Thymus (tissue), 11 donors: ENCODE results near the gene TFEB. TPM values are rescaled to one million over a fixed set of nuclear protein-coding genes. Genes with fewer than 3 reads are reported as not detected.

Source experiments
- DNase-seq, 9 donors: peaks; one replicate each; pipeline ENCODE4 v3.0.0-alpha.2; 2013; ENCODE audit warnings: low spot score in 9 of 9, low read depth in 6 of 9, missing footprints in 1 of 9
- H3K27ac ChIP-seq, 2 donors: one replicate each; pipeline ENCODE4 v1.5.1; 2013; ENCODE audit warnings: control low read depth in 1 of 2, low read depth in 1 of 2, low read length in 1 of 2, mild to moderate bottlenecking in 1 of 2, moderate library complexity in 1 of 2
- H3K27me3 ChIP-seq, 2 donors: one replicate each; pipeline ENCODE4 v1.5.1; 2013; ENCODE audit warnings: low read length in 1 of 2; ENCODE audit not compliant: control insufficient read depth in 2 of 2, insufficient read depth in 1 of 2
- H3K36me3 ChIP-seq, 2 donors: one replicate each; pipeline ENCODE4 v1.5.1; 2013; ENCODE audit warnings: low read length in 1 of 2, mild to moderate bottlenecking in 1 of 2, moderate library complexity in 1 of 2; ENCODE audit not compliant: control insufficient read depth in 2 of 2, insufficient read depth in 2 of 2
- H3K4me1 ChIP-seq, 2 donors: one replicate each; pipeline ENCODE4 v1.5.1; 2013; ENCODE audit warnings: low read length in 2 of 2; ENCODE audit not compliant: control insufficient read depth in 2 of 2, insufficient read depth in 2 of 2
- H3K4me3 ChIP-seq, 2 donors: one replicate each; pipeline ENCODE4 v1.5.1; 2013; ENCODE audit warnings: low read length in 2 of 2, control low read depth in 1 of 2, mild to moderate bottlenecking in 1 of 2
- H3K9me3 ChIP-seq, 2 donors: one replicate each; pipeline ENCODE4 v1.5.1; 2013; ENCODE audit warnings: low read length in 1 of 2, mild to moderate bottlenecking in 1 of 2; ENCODE audit not compliant: control insufficient read depth in 2 of 2, insufficient read depth in 1 of 2
- WGBS: extraction: QIAGEN DNeasy Blood & Tissue Kit; methylation state at CpG from one replicate; pipeline ENCODE4 v1.1.7; 2013; 5-methylcytosine and 5-hydroxymethylcytosine counted together
- polyA plus RNA-seq: library from polyadenylated mRNA; stranded (reverse); fragments of 200-250 nt; gene quantifications from one replicate; pipeline ENCODE4 v1.2.3, GENCODE V29; 2013
- total RNA-seq: library from RNA; stranded (reverse); fragments of 120-200 nt; gene quantifications from one replicate; pipeline ENCODE4 v1.2.4, GENCODE V29; 2013
- donor health status: healthy.

Gene TFEB
- total and polyA plus RNA-seq, 2 donors, result 6.1 to 22.8 TPM

DNA sequence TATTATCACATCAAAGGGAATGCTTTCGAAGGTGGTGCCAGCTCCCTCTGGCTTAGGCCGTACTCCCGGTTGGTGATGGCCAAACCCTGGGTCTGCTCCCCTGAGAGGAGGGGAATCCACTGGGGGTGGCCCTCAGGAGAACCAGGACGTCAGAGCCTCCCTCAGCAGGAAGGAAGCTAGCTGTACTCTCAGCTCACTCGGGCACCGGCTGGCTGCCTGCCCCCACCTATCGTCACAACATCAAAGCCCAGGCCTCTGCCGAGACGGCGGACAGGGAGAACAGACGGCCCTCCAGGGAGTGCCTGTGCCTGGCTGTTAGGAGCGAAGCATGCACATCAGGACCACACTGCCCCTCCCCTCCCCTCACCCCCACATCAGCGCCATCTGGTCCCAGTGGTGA lies 20.9 kb upstream of the TFEB start:
- no peaks in the 10 kb centered on the region for H3K9me3 ChIP-seq
- H3K4me1 ChIP-seq, result peaks cover 3 to 9% of the 10 kb centered on the region in 2 donors
- H3K36me3 ChIP-seq, result no peaks in the 10 kb centered on the region
- DNase-seq, result peak in 1 of 9 donors; percentile 35
- H3K27ac ChIP-seq, result no peak overlapping the region
- WGBS, result 45% methylated on average over 13 of the region's 13 CpGs
- no peaks in the 10 kb centered on the region for H3K27me3 ChIP-seq
- H3K4me3 ChIP-seq, result no peak overlapping the region

- no peak overlapping the region for H3K4me3 ChIP-seq
- H3K9me3 ChIP-seq, result no peaks in the 10 kb centered on the region
- peaks cover 3 to 9% of the 10 kb centered on the region in 2 donors for H3K4me1 ChIP-seq
- 93% methylated on average over 4 of the region's 4 CpGs for WGBS
- no peaks in the 10 kb centered on the region for H3K27me3 ChIP-seq
- no peaks in the 10 kb centered on the region for H3K36me3 ChIP-seq
- no peak for DNase-seq
- H3K27ac ChIP-seq, result no peak overlapping the region
Measured at GRCh38 chr6:41755895-41756294, 20.5 kb upstream of the TFEB start.

DNA sequence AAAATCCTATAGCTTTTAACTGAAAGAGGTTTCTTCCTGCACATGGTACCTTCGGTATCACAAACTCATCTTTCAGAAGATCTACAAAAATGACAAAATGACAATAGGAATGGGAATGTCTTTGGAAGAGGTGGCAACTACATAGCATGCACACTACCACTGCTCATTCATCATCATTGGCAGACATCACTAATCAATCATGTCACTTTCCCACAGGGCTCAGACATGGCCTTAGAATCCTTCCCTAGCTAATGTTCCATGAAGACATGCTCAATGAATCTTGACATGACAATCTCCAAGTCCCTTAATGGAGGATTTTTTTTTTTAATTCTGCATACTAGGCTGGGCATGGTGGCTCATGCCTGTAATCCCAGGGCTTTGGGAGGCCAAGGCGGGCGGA lies 15.0 kb upstream of the TFEB start:
- no peak for DNase-seq
- Histone ChIP-seq H3K27ac (no peak overlapping the region), H3K9me3 (no peaks in the 10 kb centered on the region), H3K36me3 (no peaks in the 10 kb centered on the region), H3K27me3 (no peaks in the 10 kb centered on the region), H3K4me3 (no peak overlapping the region), H3K4me1 (no peaks in the 10 kb centered on the region)
- 95% methylated on average over 3 of the region's 3 CpGs for WGBS

- Histone ChIP-seq H3K36me3 (no peaks in the 10 kb centered on the region), H3K4me3 (no peak overlapping the region), H3K27ac (no peak overlapping the region), H3K27me3 (no peaks in the 10 kb centered on the region), H3K9me3 (no peaks in the 10 kb centered on the region), H3K4me1 (no peaks in the 10 kb centered on the region)
- WGBS, result 97% methylated on average over 3 of the region's 3 CpGs
- DNase-seq, result no peak
Measured at GRCh38 chr6:41748542-41748941, 13.1 kb upstream of the TFEB start.

DNA sequence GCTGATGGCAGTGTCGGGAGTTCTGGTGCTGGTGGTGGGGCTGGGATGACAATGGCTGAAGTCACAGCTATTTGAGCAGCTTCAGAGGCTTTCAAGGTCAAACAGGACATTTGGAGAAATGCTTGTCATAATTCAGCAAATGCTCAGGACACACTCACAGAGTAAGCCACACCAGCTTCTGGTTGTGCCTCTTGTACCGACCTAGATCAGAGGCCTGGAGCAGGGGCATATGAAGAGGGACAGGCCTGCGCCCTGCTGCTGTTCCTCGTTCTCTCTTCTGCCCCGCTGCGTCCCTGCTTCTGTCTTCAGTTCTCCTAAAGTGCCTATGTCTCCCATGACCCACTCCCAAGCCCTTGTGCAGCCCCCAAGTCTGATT lies 12.7 kb upstream of the TFEB start:
- 97% methylated on average over 6 of the region's 6 CpGs for WGBS
- no peaks in the 10 kb centered on the region for H3K36me3 ChIP-seq
- DNase-seq, result no peak
- no peaks in the 10 kb centered on the region for H3K27me3 ChIP-seq
- no peaks in the 10 kb centered on the region for H3K4me1 ChIP-seq
- H3K9me3 ChIP-seq, result no peaks in the 10 kb centered on the region
- no peak overlapping the region for H3K4me3 ChIP-seq
- no peak overlapping the region for H3K27ac ChIP-seq

DNA sequence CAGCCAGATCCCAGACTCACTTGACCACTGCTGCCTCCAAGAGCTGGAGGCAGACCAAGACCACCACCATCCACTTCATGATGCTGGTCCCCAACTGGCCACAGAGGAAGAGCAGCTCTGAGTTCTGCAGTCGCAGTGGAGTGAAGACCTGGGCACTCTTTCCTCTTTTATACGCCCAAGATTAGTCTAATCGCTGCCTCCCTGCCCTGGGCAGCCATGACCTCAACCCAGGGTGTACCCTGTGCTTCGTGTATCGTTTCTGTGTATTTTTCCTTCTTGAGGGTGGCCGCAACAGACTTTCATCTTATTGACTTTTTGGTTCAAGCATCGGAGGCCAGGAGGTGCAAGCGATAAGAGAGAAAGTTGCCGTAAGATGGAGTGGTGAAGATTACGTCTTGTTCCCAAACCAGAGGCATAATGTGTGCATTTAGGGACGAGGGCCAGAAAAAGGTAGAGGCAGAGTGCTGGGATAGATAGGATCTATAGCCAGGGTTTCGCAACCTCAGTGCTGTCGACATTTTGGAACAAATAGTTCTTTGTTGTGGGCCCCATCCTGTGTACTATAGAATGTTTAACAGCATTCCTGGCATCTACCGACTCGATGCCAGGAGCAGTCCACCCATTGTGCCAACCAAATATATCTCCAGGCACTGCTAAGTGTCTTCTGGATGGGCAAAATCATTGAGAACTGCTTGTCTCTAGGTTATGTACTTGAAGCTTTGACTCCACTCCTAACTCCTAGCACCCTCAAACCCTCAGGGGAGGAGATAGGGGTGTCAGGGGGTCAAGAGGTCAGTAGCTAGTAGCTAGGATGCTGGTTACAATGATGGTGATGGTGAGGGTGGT lies 12.1 kb upstream of the TFEB start, which contains the start of gene PGC:
Gene PGC, minus strand, starts transcription at position 142 of the 846 bp plus-strand sequence. Its CDS starts 63 bp downstream, at position 79.
- Histone ChIP-seq H3K4me3 (no peak within 1 kb of the TSS), H3K27me3 (no peaks in the 10 kb centered on the region)

DNA sequence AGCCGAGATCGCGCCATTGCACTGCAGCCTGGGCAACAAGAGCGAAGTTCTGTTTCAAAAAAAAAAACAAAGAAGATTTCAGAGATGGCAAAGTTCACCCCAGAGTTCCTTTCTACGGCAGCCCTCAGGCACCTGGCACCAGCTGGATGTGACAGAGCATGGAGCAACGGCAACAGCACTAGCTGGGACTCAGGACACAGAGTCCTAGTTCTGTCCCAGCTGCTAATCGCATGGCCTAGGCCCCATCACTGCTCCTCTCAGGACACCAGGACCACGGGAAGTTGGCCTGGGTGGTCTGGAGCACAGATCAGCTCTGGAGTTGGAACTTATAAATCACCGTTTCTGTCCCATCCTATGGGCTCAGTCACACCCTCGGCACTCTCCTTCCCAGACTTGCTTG lies 10.7 kb upstream of the TFEB start:
- no peak for DNase-seq
- H3K27ac ChIP-seq, result no peak overlapping the region
- no peaks in the 10 kb centered on the region for H3K4me1 ChIP-seq
- no peaks in the 10 kb centered on the region for H3K36me3 ChIP-seq
- H3K4me3 ChIP-seq, result no peak overlapping the region
- H3K27me3 ChIP-seq, result no peaks in the 10 kb centered on the region
- 95% methylated on average over 10 of the region's 10 CpGs for WGBS
- H3K9me3 ChIP-seq, result no peaks in the 10 kb centered on the region

More for the DNA sequence above, 12.1 kb upstream of the TFEB start, which contains the start of gene PGC:
- H3K36me3 ChIP-seq, result no peaks in the 10 kb centered on the region
- DNase-seq, result no peak
- WGBS, result 95% methylated on average over 15 of the region's 15 CpGs
- H3K27ac ChIP-seq, result no peak within 1 kb of the TSS
- H3K4me1 ChIP-seq, result no peaks in the 10 kb centered on the region
- H3K9me3 ChIP-seq, result no peaks in the 10 kb centered on the region

- 93% methylated on average over 7 of the region's 7 CpGs for WGBS
- Histone ChIP-seq H3K36me3 (no peaks in the 10 kb centered on the region), H3K9me3 (no peaks in the 10 kb centered on the region), H3K27me3 (no peaks in the 10 kb centered on the region), H3K4me3 (no peak overlapping the region), H3K4me1 (no peaks in the 10 kb centered on the region), H3K27ac (no peak overlapping the region)
- DNase-seq, result no peak
Measured at GRCh38 chr6:41744236-41744787, 8.9 kb upstream of the TFEB start.

GRCh38 chr6:41743406-41744235 lies 8.2 kb upstream of the TFEB start:
- H3K36me3 ChIP-seq, result no peaks in the 10 kb centered on the region
- WGBS, result 93% methylated on average over 6 of the region's 6 CpGs
- H3K27me3 ChIP-seq, result no peaks in the 10 kb centered on the region
- no peak overlapping the region for H3K27ac ChIP-seq
- no peaks in the 10 kb centered on the region for H3K9me3 ChIP-seq
- DNase-seq, result no peak
- H3K4me3 ChIP-seq, result no peak overlapping the region
- no peaks in the 10 kb centered on the region for H3K4me1 ChIP-seq
